HG03039 (cell line): Measurements from ENCODE around the gene CAMK1G.
A peak's percentile ranks its signal among the peaks of the same experiment; 100 is the strongest.

Source experiments
- ATAC-seq: cut with Tn5 transposase; IDR thresholded peaks from one replicate; pipeline ENCODE4 v1.9.1; 2021; ENCODE audit warnings: mild to moderate bottlenecking, moderate library complexity; ENCODE audit not compliant: unreplicated experiment

CAMK1G gene

DNA sequence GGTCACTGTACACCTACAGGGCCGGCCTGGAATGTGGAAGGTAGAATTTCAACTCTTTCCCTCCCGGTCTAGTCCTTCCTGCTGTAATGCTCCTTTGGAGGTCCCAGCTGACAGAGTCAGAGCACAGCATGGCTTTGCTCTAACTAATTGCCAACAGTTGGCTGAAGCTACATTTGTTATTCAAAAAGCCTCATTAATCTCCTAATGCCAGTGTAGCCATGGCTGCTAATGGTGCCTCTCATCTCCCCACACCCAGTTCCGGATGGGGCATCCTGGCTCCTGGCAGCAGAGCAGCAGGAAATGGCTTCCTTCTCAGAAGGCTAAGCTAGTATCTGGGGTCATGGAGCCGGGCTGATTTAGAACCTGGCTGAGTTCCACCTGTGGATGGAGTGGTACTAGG is 18.7 kb upstream of the CAMK1G start:
- ATAC-seq, result no peak

DNA sequence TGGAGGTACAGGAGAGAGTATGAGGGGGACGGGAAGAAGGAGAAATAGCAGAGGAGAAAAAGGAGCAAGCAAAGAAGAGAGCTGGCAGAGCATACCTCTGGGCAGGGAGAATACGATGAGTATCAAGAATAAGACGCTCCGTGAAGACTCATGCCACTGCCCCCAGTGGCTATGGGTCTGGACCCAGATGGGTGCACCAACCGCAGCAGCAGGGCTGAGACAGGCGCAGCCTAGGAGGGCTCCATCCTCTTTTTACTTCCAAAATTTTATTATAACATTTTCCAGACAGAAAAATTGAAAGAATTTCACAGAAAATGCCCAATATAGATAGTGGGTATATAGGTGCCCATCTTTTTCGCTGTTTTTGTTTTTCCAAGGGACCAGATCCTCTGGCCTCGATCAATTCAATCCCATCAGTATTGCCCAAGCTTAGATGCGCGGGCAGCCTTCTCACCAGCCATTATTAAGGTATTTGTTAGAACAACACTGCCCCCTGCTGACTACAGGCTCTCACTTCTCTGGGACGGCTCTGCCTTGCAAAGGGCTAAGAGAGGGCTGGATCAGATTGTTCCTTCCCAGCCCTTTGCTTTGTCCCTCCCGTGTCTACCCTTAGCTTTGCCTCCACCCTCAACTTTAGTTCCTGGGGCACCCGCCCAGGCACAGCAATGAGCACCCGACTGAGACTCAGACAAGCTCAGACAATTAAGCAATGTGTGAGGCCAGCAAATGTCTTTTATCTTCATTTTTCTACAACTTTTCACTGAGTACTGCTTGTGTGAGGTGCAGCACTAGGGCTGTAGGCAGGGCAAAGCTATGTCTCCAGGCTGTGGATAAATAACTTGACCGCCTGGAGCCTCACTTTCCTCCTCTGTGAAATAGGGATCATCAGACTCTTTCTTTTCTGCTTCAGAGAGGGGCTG is 17.5 kb upstream of the CAMK1G start:
- ATAC-seq, result peak; percentile 91

DNA sequence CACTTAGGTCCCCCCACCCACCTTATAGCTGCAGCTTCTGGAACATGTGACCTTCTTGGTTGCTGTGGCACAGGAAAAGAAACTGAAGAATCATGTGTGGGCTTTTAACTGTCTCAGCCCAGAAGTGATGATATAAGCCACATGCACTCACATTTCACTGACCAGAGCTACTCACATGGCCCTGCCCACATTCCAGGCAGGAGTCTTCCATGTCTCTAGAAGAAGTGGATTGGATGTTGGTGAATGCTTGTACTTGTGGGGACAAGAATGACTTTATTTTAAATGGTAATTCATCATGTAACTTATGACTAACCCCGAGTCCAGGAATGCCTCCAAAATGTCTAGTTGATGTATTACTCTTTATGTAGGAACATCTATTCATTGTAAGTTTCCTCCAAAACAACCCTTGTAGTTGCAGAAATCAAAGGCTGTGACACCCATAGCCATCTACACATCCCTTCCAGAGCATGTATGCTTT is 15.8 kb upstream of the CAMK1G start:
- ATAC-seq, result no peak

DNA sequence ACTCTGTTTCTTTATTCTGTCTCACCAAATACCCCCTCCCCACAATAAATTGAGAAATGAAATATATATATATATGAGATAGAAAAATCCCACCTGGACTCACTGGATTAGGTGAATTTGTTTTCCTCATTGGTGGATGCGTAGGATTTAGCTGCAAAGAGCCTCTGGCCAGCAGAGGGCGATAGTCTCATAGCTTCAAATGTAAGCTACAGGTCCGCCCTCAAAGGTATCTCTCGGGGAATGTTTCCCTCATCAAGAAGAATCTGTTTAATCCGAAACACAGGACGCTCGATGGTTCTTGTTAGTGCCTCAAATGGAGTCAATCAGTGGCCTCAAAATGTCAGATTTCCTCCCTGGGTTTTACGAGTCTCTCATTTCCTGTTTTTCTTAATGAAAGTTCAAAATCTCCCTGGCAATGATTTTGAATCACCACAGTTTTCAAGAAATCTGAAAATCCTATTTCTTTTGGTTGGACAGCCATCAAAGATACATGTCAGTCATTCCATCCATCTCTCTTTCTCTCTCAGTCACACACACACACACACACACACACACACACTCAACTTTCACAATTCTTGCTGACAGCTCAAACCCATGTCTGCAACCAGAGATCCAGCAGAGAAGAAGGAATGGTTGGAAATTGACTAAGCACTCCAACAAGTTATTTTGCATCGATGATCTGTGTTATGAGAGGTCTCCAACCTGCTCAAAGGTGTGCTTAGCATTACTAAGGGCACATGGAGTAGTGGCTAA is 13.9 kb upstream of the CAMK1G start:
- ATAC-seq, result no peak

DNA sequence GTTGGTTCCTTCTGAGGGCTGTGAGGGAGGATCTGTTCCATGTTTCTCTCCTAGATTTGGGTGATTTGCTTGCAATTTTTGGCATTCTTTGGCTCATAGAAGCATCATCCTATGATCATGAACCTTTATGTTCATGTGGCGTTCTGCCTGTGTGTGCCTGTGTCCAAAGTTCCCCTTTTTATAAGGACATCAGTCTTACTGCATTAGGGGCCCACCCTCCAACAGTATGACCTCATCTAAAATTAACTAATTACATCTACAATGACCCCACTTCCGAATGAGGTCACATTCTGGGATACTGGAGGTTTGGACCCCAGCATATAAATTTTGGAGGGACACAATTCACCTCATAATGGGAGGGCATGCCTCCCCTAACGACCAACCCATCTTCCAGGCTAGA is 12.8 kb upstream of the CAMK1G start:
- ATAC-seq, result no peak

DNA sequence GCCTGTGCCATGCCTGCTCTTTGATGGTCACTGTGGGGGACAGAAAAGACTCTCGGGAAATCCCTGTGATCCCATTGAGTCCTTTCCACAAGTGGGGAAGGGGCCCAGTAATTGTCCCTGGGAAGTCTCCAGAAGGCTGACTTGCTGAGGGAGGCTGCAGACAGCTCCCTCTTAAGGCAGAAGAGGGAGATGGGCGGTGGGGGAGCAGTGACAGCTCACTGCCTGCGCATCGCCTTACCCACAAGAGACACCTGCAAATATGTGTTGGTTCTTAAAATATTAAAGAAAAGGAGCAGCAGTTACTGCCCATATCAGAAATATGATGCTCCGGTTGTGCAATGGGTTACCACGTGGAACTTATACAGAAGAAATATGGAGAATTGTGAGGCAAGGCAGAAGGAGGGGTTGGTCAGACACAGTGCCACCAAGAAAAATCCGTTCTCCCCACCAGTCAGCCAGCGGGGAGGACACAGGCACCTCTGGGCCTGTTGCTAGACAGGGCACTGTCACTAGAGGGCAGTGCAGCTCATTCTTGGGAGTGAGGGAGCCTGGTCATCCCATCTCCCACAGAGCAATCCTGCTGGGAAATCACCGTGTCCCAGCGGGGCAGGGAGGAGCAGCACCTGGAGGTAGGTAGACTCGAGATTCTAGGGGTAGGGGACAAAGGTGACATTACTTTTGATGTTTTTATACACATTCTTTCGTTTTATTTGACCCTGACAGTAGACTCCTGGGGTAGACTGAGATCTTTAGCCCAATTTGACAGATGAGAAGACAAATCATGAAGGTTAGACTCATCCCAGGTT is 6.9 kb upstream of the CAMK1G start:
- no peak for ATAC-seq

DNA sequence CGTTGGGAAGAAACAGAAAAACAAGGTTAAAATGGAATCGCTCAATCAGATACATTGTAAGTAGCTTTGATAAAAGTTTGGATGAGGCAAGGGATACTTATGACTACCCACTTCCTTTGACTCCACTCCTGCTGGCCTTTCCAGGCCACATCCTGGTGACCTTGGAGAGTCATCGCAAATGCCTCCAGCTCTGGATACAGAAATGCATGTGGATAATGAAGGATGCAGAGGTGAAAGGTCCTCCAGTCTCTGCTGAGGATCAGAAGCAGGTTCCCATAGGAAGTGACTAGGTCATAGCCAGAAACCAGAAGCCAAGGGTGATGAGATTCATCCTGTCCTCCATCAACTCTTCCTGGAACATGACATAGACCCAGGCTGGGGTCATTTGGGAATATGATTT is 6.2 kb upstream of the CAMK1G start:
- no peak for ATAC-seq

DNA sequence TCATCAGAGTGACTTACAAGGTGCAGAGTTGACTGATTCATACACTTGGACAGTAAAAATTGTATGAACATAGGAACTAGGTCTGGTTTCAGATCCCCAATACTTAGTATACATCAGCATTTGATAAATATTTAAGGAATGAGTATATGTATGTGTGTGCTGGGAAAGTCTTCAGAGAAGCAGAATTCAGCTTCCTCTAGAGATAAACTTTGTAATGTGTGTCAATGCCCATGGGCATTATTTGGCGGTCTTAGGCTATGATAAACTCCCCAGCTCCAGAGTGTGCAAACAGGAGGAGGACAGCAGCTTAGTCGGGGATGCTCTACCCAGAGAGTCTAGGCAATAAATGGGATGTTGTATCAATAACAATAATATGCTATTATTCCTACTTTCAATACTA is 2.9 kb upstream of the CAMK1G start:
- ATAC-seq, result no peak

DNA sequence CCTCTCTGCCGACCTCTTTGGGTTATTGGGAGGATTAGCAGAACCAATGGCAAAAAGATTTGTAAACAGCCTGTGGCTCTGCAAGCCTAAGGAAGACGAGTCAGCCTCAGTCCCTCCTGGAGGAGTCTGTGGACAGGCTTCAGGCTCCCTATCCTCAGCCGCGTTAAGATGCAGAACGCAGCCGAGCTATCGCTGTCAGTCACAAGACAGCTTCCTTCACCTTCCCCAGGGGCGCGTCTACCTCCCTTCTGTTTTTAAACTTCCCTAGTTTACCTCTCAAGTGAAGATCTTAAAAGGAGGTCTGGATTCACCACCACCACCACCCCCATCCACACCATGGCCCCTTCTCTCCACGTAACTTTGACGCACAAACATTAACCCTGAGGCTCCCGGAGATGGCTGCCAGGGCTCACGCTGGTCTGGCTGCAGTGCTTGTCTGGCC is 738 bp downstream of the CAMK1G start:
- no peak for ATAC-seq

DNA sequence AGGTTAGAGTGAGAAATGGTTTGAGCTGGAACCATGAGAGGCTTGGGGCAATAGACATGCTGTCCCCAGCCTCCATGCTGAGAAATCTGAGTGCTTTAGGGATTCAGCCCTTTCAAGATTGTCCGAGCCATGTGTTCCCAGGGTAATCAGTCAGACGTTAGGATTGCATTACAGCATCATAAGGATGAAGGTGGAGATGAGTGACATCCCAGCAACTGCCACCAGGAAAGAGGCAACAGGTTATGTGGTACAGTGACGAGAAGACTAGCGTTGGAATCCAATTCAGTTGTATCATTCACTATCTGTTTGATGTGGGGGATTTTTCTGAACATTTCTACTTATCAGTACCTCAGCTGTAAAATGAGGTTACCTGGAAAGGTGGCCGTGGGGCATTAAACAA is 1.7 kb downstream of the CAMK1G start:
- ATAC-seq, result no peak

DNA sequence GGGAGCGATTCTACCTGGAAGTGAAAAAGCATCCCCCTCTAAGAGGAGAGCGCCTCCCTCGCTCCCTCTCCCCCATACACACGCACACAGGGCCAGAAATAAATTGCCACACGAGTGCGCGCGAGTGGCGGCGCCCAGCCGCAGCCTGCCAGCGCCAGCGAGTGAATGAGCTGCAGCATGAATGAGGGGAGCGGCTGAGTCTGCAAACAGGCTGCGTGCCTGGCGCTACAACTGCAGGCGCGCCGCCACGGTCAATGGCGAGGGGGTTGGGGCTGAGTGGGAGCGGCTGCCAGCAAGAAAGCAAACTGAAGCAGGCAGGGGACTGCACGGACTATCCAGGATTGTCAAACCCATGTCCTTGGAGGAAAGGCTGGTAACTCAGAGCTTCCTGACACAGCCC is 2.2 kb downstream of the CAMK1G start:
- no peak for ATAC-seq

DNA sequence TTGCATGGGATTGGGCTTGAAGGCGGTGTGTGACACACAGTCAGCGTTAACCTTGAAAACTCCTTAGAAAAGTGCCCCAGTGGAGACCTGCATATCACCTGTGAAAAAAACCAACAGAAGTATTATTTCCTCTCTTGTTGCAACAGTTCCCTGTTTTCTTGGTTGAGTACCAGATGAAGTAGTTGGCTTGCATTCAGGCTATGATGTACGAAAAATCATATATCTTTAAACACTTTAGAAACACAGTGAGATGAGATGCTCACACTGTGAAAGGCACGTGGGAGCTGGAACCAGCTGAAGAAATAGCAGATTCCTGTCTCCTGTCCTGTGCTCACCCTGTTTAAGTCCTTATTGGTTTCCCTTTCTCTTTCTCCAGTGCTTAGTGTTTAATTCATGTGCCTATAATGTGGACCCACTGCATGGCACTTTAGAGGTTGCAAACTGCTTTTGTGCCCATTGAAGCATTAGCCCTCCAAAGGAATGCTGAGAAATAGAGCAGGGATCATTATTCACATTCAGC is 2.8 kb downstream of the CAMK1G start:
- no peak for ATAC-seq

DNA sequence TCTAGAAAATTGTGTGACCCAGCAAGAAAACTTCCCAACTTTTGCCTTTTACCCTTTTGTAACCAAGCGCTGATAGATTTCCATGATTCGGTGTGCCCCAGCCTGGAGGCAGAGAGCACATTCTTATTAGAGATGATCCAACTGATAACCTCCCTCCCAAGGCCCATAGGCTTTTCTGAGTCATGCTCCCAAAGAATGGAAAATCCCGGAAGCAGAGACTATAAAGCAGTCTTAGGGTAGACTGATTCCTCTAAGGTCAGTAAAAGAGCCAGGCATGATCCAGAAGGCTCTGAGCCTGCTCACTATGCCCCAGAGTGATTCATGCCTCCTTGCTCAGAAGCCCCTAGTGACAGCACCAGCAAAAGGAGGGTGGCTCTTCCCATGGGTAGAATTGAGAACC is 4.3 kb downstream of the CAMK1G start:
- no peak for ATAC-seq

DNA sequence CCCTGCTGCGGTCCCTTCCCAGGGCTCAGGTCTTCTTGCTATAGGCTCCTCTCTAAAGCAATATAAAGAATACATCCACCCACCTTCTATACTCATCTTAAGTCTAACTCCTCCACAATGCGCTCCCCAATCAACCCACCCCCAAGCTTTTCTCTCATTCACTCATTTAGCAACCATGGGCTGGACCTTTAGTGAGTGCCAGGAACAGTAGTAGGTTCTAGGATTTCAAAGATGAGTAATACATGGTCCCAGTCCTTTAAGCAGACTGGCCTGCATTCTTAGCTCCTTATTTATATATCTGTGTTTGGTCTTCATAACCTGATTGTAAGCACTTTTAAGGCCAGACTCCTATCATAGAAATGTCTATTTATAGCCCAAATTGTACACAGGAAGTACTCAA is 5.9 kb downstream of the CAMK1G start:
- ATAC-seq, result no peak

DNA sequence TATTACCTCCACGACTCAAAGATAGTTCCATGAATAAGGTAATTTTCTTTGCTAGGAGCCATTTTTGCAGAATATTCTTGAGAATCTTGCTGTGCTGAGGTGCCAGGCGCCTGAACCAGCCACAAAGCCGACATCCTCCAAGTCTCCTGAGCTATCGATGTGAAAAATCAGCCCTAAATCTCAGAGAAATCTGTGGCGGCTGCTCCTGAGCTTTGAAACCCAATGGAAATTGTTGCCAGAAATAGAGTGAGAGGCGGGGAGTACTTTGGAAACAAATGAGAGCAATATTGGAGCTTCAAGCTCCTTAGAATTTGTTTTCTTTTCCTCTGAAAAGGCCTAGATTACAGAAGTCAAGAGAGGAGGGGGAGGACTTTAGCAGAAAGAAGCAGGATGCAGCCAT is 6.3 kb downstream of the CAMK1G start:
- no peak for ATAC-seq

DNA sequence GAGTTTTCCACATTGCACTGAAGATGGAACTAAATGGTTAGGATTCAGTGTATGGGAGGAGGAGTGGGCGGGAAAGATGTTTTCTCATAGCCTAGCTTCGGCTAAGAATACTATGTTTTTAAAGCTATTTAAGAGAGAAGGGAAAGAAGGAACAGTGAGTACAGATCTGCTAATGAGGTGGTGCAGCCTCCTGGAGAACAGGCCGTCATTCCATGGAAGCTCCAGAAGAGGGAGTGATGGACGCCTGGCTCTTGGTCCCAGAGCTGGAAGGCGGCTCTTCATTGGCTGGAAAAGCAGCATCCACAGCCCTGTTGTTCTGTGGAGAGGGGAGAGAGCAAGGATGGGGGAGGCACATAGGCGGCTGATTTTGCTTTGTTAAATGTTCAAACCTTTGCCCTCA is 6.9 kb downstream of the CAMK1G start:
- no peak for ATAC-seq

DNA sequence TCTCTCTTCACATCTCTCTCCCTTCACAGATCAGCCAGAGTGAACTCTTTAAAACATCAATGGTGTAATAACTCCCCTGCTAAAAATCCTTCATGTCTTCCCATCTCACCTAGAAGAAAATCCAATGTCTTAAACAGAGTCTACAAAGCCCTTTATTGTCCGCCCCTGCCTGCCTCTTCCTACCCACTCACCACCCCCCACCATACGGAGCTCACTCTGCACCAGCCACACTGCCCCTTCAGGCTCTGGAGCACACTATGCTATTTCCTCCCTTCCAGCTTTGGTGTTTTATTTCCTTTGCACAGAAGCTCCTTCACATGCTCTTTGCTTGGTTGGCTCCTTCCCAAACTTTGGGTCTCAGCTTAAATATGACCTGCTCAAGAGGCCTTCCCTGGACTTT is 10.2 kb downstream of the CAMK1G start:
- ATAC-seq, result no peak

DNA sequence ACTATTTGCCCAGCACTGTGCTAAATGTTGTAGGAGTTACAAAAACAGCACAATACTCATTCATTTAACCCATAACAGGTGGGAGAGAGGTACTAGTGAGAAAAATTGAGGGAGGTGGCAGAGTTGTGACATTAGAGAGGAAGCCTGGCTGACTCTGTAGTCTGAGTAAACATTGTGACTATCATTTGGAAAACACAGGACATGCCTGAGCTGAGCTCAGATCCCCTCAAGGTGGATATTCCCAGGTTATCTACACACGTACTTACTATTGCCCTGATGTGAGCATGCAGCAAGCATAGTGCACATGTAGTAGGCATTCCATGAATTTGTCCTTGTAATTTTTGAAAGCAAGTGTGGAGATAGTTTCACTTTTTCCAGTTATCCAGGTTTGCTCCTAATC is 10.9 kb downstream of the CAMK1G start:
- ATAC-seq, result no peak

DNA sequence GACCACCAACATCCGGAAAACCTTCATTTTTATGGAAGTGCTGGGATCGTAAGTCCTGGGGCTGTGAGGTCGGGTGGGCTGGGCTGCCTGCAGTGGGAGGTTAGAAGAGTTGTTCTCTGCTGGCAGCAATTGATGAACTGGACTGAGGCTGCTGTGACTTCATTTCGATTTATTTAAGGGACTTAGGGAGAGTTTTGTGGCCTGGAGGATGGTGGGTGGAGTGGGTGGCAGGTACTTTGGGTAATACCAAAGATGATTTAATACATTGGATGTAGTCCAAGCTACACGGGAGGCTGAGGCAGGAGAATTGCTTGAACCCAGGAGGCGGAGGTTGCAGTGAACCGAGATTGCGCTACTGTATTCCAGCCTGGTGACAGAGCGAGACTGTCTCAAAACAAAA is 11.5 kb downstream of the CAMK1G start:
- no peak for ATAC-seq

DNA sequence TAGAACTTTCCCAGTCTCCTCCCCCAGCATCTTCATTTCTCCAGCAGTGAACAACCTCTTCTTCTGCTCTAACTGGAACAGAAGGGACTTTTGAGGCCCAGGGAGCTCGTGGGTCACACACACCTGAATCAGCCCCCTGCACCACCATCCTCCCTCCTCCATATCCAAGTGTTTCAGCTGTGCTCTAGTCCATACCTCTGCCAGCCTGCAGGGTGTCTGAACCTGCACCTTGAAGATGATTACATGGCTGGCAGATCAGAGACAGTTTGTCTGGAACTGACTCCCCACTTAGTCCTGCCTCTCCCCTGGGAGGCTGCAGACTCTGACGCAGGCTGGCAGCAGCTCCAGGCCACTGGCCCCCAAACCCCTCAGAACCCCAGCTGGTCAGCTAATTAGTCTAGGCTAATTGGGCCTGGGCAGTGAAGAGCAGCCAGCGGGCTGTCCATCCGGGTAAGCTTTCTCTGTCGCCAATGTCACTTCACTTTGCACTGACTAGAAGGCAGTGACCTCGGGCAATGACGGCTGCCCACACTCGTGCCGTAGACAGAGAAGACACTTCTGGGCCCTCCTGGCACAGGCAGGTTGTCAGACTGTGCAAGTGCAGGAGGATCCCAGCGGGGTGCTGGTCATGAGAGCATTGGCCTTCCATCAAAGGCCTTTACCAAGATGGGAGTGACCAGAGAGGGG is 12.2 kb downstream of the CAMK1G start:
- no peak for ATAC-seq
